Endothelial cell of umbilical vein (primary cell): Measurements from ENCODE around the gene LATS1. TPM values are rescaled to one million over a fixed set of nuclear protein-coding genes. Genes with fewer than 3 reads are reported as not detected.
"Not testable (repeated sequence)": the region's sequence is repeated elsewhere in the genome, so short reads cannot be mapped to it uniquely, and the experiment has no call there.

Experiments
- BruUV-seq: library from RNA; stranded (reverse); fragments of 400-500 nt; replicated peaks from 2 replicates; lab custom pipeline; 2021; lab: Mats Ljungman, UMichigan
- CTCF ChIA-PET: fragments of 300-600, 350-600 bp; sonication (Branson Sonifier 250); formaldehyde crosslinking; loops from one replicate; lab custom pipeline; 2021; ENCODE audit warnings: antibody characterized with exemption, inconsistent platforms; lab: Charles Lee
- POLR2A ChIA-PET: fragments of 300-600, 350-600 bp; sonication (Branson Sonifier 250); formaldehyde crosslinking; loops from one replicate; lab custom pipeline; 2021; ENCODE audit warnings: antibody characterized with exemption, inconsistent platforms; lab: Charles Lee
- DNase-seq: peaks from one replicate; pipeline ENCODE4 v3.0.0-alpha.2; 2011; ENCODE audit warnings: low read depth, low spot score
- FAIRE-seq: peaks from 2 replicates; lab custom pipeline; 2011; peaks lifted over from hg19 to GRCh38; lab: Jason Lieb, UNC
- H2AFZ ChIP-seq: 2 replicates; pipeline ENCODE4 v1.6.0; 2012; ENCODE audit warnings: low read depth, low read length, control low read depth, inconsistent platforms
- H3K27ac ChIP-seq: 2 replicates; pipeline ENCODE4 v1.5.1; 2011; ENCODE audit warnings: low read depth, mild to moderate bottlenecking, control low read depth, low read length, moderate library complexity; ENCODE audit not compliant: insufficient read depth
- H3K27me3 ChIP-seq, 2 experiments: 2 replicates each; pipeline versions ENCODE4 v1.6.0 to v1.6.1; 2011; ENCODE audit warnings: low read length in 2 of 2, mixed read lengths in 1 of 2; ENCODE audit not compliant: control insufficient read depth in 2 of 2, insufficient read depth in 2 of 2
- H3K36me3 ChIP-seq, 2 experiments: 2 replicates in 1 of 2; 3 replicates in 1 of 2; pipeline ENCODE4 v1.5.1; 2011; ENCODE audit warnings: low read length in 2 of 2, mild to moderate bottlenecking in 1 of 2, moderate library complexity in 1 of 2; ENCODE audit not compliant: control insufficient read depth in 2 of 2, insufficient read depth in 2 of 2; ENCODE audit errors: extremely low read depth in 1 of 2
- H3K4me1 ChIP-seq: 3 replicates; pipeline ENCODE4 v1.5.1; 2011; ENCODE audit warnings: mild to moderate bottlenecking, low read length; ENCODE audit not compliant: control insufficient read depth, insufficient read depth; ENCODE audit errors: extremely low read depth
- H3K4me2 ChIP-seq: 2 replicates; pipeline ENCODE4 v1.6.1; 2011; ENCODE audit warnings: low read length, control low read depth, mixed read lengths; ENCODE audit not compliant: insufficient read depth
- H3K4me3 ChIP-seq, 3 experiments: fragments of 200-600 bp in 1 of 3; sonication (generic), shearing (Covaris generic) in 1 of 3; replicated peaks in 1 of 3; 2 replicates each; pipeline ENCODE4 v1.5.1; 2011 to 2016; ENCODE audit warnings: control low read depth in 3 of 3, low read length in 3 of 3, mild to moderate bottlenecking in 2 of 3, inconsistent platforms in 1 of 3, low read depth in 1 of 3, moderate library complexity in 1 of 3; ENCODE audit not compliant: insufficient read depth in 1 of 3
- H3K79me2 ChIP-seq: 2 replicates; pipeline ENCODE4 v1.6.0; 2012; ENCODE audit warnings: low read length, inconsistent platforms; ENCODE audit not compliant: control insufficient read depth, insufficient read depth
- H3K9ac ChIP-seq: replicated peaks from 2 replicates; pipeline ENCODE3; 2011; ENCODE audit warnings: low read length, control low read depth; ENCODE audit not compliant: insufficient read depth; ENCODE audit errors: extremely low read depth
- H3K9me1 ChIP-seq: replicated peaks from 3 replicates; pipeline ENCODE4 v1.6.0; 2011; ENCODE audit warnings: mild to moderate bottlenecking, low read length; ENCODE audit not compliant: control insufficient read depth, insufficient read depth; ENCODE audit errors: extremely low read depth
- H3K9me3 ChIP-seq: replicated peaks from 2 replicates; pipeline ENCODE4 v1.5.1; 2012; ENCODE audit warnings: low read length, inconsistent platforms; ENCODE audit not compliant: control insufficient read depth, insufficient read depth
- H4K20me1 ChIP-seq: replicated peaks from 2 replicates; pipeline ENCODE3; 2011; ENCODE audit warnings: mild to moderate bottlenecking, low read length; ENCODE audit not compliant: control insufficient read depth, insufficient read depth; ENCODE audit errors: extremely low read depth
- FOS ChIP-seq: IDR thresholded peaks from 2 replicates; pipeline ENCODE4 v1.6.1; 2011; ENCODE audit warnings: mild to moderate bottlenecking, low read length, moderate library complexity, borderline replicate concordance; ENCODE audit not compliant: insufficient read depth
- JUN ChIP-seq: IDR thresholded peaks from 2 replicates; pipeline ENCODE4 v1.6.1; 2011; ENCODE audit warnings: borderline replicate concordance, low read depth; ENCODE audit not compliant: insufficient read length, insufficient read depth
- MYC ChIP-seq: IDR thresholded peaks from one replicate; pipeline ENCODE4 v1.6.1; 2011; ENCODE audit warnings: mild to moderate bottlenecking, low read depth, low read length
- POLR2AphosphoS5 ChIP-seq: IDR thresholded peaks from 2 replicates; pipeline ENCODE4 v1.6.1; 2012; ENCODE audit warnings: low read depth, mild to moderate bottlenecking, control low read depth, low read length, moderate library complexity; ENCODE audit not compliant: insufficient read depth
- dilution Hi-C: fragments of 300-500 bp; cut with MboI; formaldehyde crosslinking; loops from one replicate; pipeline ENCODE4 v1.15.0; 2019; ENCODE audit warnings: low sequenced_read_pairs; ENCODE audit not compliant: extremely low pct_ligation_motif_present
- intact Hi-C: fragments of 100-400 bp; cut with micrococcal nuclease; formaldehyde crosslinking; loops from one replicate; pipeline ENCODE4 v1.10.0; 2022
- polyA plus RNA-seq, 4 experiments: library from polyadenylated mRNA; depleted of rRNA in 3 of 4; stranded (reverse) in 3 of 4; unstranded in 1 of 4; fragments of >200 nt; gene quantifications; 2 replicates each; pipeline versions ENCODE4 v1.2.1 to v1.2.3, GENCODE V29; 2011 to 2012; ENCODE audit warnings: missing spikeins in 1 of 4
- total RNA-seq: library from RNA; stranded (reverse); gene quantifications from 2 replicates; pipeline ENCODE4 v1.2.3, GENCODE V29; 2021

The LATS1 gene
- total and polyA plus RNA-seq, 2 donors (not counting 3 experiments of a cell fraction or from before 2014, with no cell fraction given): 8.4 to 27.6 TPM

- Histone ChIP-seq H3K36me3 (peaks cover 9 to 16% of the 10 kb centered on the region in 2 experiments), H4K20me1 (peaks cover 2% of the 10 kb centered on the region), H3K4me2 (no peak overlapping the region), H3K27me3 (no peaks in the 10 kb centered on the region), H3K9ac (no peak overlapping the region), H2AFZ (no peak overlapping the region), H3K4me1 (no peaks in the 10 kb centered on the region), H3K4me3 (no peak overlapping the region), H3K79me2 (peaks cover 18% of the 10 kb centered on the region), H3K27ac (no peak overlapping the region), H3K9me1 (no peaks in the 10 kb centered on the region), H3K9me3 (no peaks in the 10 kb centered on the region)
- no peak for FAIRE-seq
- no peak for DNase-seq
- BruUV-seq: no TSS peak
- ChIA-PET POLR2A (no interaction called here), CTCF (no interaction called here)
- intact Hi-C loops: no loop called here
- dilution Hi-C loops: no loop called here
- no peak for TF ChIP-seq POLR2AphosphoS5
- no peak for TF ChIP-seq JUN
These were observed 36.7 kb downstream of the LATS1 start for GRCh38 chr6:149681209-149681608.

- H3K79me2 ChIP-seq: peaks cover 14% of the 10 kb centered on the region
- BruUV-seq: no TSS peak
- DNase-seq: no peak
- no peaks in the 10 kb centered on the region for H3K9me3 ChIP-seq
- intact Hi-C loops: no loop called here
- H3K36me3 ChIP-seq: peaks cover 9 to 19% of the 10 kb centered on the region in 2 experiments
- H3K4me2 ChIP-seq: no peak overlapping the region
- peaks cover 2% of the 10 kb centered on the region for H4K20me1 ChIP-seq
- ChIA-PET CTCF (interaction anchor here (0.9 kb wide), 1 partner anchor 8 kb away, joined by 4 read pairs; no protein-coding TSS in a partner anchor), POLR2A (no interaction called here)
- no peak for FAIRE-seq
- no peak for TF ChIP-seq MYC
- no peak for TF ChIP-seq FOS
- dilution Hi-C loops: no loop called here
- no peak overlapping the region for H3K27ac ChIP-seq
- H3K4me3 ChIP-seq: no peak overlapping the region
- H3K4me1 ChIP-seq: no peaks in the 10 kb centered on the region
- no peak overlapping the region for H3K9ac ChIP-seq
- H3K27me3 ChIP-seq: no peaks in the 10 kb centered on the region
- no peaks in the 10 kb centered on the region for H3K9me1 ChIP-seq
- no peak overlapping the region for H2AFZ ChIP-seq
These were observed 37.4 kb downstream of the LATS1 start for GRCh38 chr6:149680503-149680902.

GRCh38 chr6:149672265-149672664, 45.6 kb downstream of the LATS1 start:
- H3K4me3 ChIP-seq, H3K9ac ChIP-seq, dilution Hi-C loops, H3K4me1 ChIP-seq, H3K27ac ChIP-seq, FAIRE-seq, H3K79me2 ChIP-seq, BruUV-seq, H3K9me3 ChIP-seq, H3K9me1 ChIP-seq, H2AFZ ChIP-seq, intact Hi-C loops, H3K4me2 ChIP-seq, H3K27me3 ChIP-seq, H4K20me1 ChIP-seq, DNase-seq, POLR2A ChIA-PET, CTCF ChIA-PET: not testable (repeated sequence)
- peaks cover 10 to 15% of the 10 kb centered on the region in 2 experiments for H3K36me3 ChIP-seq
